BJ (cell line): ENCODE measurements around the gene PDE6B. TPM values are rescaled to one million over a fixed set of nuclear protein-coding genes. Genes with fewer than 3 reads are reported as not detected.

Experiments used
- CTCF ChIA-PET: fragments of 350-600 bp; formaldehyde crosslinking; extraction: SDS; loops from one replicate; lab custom pipeline; 2021; ENCODE audit warnings: antibody characterized with exemption, inconsistent platforms; lab: Yijun Ruan, JAX
- POLR2A ChIA-PET: fragments of 300-600 bp; sonication (Branson Sonifier 250); formaldehyde crosslinking; extraction: SDS; loops from one replicate; lab custom pipeline; 2021; ENCODE audit warnings: antibody characterized with exemption; lab: Charles Lee
- DNase-seq: peaks from one replicate; pipeline ENCODE4 v3.0.0-alpha.2; 2011; ENCODE audit warnings: low read depth
- H3K27me3 ChIP-seq: 2 replicates; pipeline ENCODE4 v1.6.0; 2011; ENCODE audit warnings: low read length; ENCODE audit not compliant: control insufficient read depth, insufficient read depth
- H3K36me3 ChIP-seq: 2 replicates; pipeline ENCODE4 v1.5.1; 2011; ENCODE audit warnings: low read length; ENCODE audit not compliant: control insufficient read depth, insufficient read depth
- H3K4me3 ChIP-seq: 2 replicates; pipeline ENCODE4 v1.5.1; 2011; ENCODE audit warnings: low read depth, mild to moderate bottlenecking, control low read depth, low read length
- CTCF ChIP-seq: IDR thresholded peaks from 2 replicates; pipeline ENCODE4 v1.5.1; 2011; ENCODE audit warnings: low read depth, mild to moderate bottlenecking, control low read depth, inconsistent platforms, low read length, moderate library complexity; ENCODE audit not compliant: insufficient read depth
- polyA plus RNA-seq: library from polyadenylated mRNA; depleted of rRNA; stranded (reverse); fragments of >200 nt; gene quantifications from 2 replicates; pipeline ENCODE4 v1.2.3, GENCODE V29; 2011

PDE6B gene
- polyA plus RNA-seq, 1 experiment: 0.10 TPM

DNA sequence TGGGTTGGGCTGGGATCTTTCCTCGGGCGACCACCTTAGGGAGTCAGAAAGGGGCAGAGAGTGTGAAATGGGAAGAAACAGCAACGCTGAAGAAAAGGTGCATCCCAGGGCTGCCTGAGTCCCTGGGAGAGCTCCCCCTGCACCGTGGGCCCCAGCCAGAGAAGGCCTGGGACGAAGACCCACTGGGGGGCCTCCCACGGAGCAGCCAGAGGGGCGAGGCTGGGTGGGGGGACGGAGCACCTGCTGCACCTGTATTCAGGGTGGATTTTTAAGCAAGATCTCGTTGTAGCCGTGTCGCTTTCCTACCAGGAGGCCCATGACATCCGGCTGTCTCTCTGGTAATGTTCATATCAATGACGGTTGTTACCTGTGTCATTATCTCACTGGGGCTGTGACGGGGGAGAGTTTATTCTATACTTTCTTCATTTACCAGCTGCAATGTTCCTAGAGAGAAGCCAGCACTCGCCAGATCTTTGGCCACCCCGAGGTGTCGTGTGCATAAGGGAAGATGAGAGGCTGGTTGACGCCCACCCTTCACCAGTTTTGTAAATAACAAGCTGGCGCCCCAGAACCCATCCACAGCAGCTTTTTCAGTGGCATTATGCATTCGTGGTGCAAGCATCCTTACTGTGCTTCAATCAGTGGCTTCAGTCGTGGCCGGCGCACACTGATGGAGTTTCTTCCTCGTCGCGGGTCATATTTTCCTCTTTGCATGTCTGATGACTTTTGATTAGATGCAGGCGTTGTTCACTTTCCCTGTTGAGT, 74.6 kb downstream of the PDE6B start:
- DNase-seq: no peak
- Histone ChIP-seq H3K4me3 (no peak overlapping the region), H3K36me3 (no peaks in the 10 kb centered on the region), H3K27me3 (peaks cover 3% of the 10 kb centered on the region)
- ChIA-PET POLR2A (no interaction called here), CTCF (interaction anchor here (0.8 to 1.6 kb wide), 3 partner anchors 8 to 15 kb away, joined by 3 to 7 read pairs (median 4); no protein-coding TSS in a partner anchor)
- no peak for TF ChIP-seq CTCF

GRCh38 chr4:700587-701264, 75.4 kb downstream of the PDE6B start:
- ChIA-PET POLR2A (no interaction called here), CTCF (interaction anchor here (0.8 to 1.6 kb wide), 3 partner anchors 9 to 16 kb away, joined by 3 to 7 read pairs (median 4); no protein-coding TSS in a partner anchor)
- DNase-seq: no peak
- Histone ChIP-seq H3K27me3 (peaks cover 3% of the 10 kb centered on the region), H3K36me3 (no peaks in the 10 kb centered on the region), H3K4me3 (no peak overlapping the region)
- no peak for TF ChIP-seq CTCF

GRCh38 chr4:702618-703048, 77.3 kb downstream of the PDE6B start:
- no peak for DNase-seq
- POLR2A ChIA-PET: no interaction called here
- peaks cover 3% of the 10 kb centered on the region for H3K27me3 ChIP-seq
- H3K36me3 ChIP-seq: no peaks in the 10 kb centered on the region
- TF ChIP-seq CTCF: no peak
- H3K4me3 ChIP-seq: no peak overlapping the region
- CTCF ChIA-PET: interaction anchor here (0.7 kb wide), 1 partner anchor 16 kb away, joined by 3 read pairs; no protein-coding TSS in a partner anchor

DNA sequence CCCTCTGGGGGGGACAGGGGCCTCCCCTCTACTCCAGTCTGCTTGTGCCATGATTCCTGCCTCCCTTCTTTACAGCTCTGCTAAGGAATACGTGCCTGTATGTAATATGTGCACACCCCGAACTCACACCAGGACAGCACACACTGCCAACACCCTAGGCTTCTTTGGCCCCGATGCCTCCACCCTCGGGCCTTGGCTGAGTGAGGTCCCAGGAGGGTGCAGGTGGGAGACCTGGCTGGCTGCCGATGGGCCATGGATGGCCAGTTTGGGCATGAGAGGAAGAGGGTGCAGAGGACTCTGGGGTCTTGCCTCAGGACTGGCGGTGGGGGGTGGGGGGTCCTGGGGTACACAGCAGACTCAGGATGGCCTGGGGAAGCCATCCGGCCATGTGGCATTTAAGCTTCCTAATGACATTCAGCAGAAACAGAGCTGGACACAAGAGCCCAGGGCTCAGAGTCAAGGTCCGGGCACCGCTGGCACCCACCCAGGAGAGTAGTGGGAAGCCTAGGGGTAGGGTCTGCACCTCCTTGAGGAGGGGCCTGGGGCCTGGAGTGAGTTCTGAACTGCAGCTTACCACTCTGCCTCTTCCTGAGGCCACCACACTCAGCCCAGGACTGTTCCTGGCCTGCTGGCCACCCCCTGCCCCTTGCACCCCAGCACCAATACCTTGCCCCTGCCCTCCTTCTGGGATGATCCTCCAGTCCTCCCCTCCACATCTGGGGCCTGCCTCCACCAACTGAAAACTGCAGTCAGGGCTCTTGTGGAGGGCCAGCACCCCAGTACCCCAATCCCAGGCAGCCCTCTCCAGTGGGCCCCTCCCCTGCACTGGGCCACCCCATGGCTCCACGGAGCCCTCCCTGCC, 78.2 kb downstream of the PDE6B start:
- no peak for DNase-seq
- TF ChIP-seq CTCF: no peak
- POLR2A ChIA-PET: no interaction called here
- Histone ChIP-seq H3K27me3 (peaks cover 3% of the 10 kb centered on the region), H3K36me3 (peaks cover 3% of the 10 kb centered on the region; the same call in 1 of the 2 replicates), H3K4me3 (no peak overlapping the region)
- CTCF ChIA-PET: interaction anchor here (0.7 kb wide), 1 partner anchor 17 kb away, joined by 3 read pairs; no protein-coding TSS in a partner anchor
